GM20000 (cell line): ENCODE results near the gene GPC1.

Source experiments
- DNase-seq: peaks from one replicate; pipeline ENCODE4 v3.0.0; 2012; ENCODE audit warnings: low spot score
- CTCF ChIP-seq: IDR thresholded peaks from 2 replicates; pipeline ENCODE4 v1.5.1; 2012; ENCODE audit warnings: mild to moderate bottlenecking, control low read depth; ENCODE audit errors: extremely low read depth, missing control alignments

The GPC1 gene

GRCh38 chr2:240506406-240507059, 71.1 kb downstream of the GPC1 start:
- DNase-seq = no peak
- no peak for TF ChIP-seq CTCF

DNA sequence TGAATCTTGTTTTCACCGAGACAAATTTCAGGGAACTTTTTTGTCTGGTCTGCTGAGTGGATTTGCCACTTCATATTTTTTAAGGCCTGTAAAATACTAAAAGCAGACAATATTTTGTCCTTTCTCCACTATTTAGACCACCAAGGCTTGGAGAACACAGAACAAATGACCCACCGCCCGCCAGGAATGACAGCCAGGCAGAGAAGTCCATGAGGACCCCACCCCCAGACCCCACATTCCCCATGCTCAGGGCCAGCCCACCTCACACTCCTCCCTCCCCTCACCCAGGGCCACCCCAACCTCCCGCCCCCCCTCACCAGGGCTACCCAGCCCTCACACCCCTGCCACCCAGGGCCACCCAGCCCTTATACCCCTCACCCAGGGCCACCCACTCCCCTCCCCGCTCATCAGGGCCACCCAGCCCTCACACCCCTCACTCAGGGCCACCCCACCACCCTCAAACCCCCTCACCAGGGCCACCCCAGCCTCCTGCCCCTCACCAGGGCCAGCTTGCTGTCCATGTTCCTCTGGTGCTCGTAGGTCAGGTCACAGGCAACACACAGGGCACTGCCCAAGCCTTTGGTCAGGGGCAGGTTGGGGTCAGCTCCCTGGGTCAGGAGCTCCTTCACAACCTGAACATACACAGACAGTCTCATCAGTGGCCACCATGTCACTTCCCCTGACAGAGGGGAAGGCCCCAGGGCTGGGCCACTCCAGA, 71.8 kb downstream of the GPC1 start:
- DNase-seq = no peak
- TF ChIP-seq CTCF = no peak

- no peak for DNase-seq
- TF ChIP-seq CTCF = no peak
Observed at GRCh38 chr2:240507778-240508251, 72.4 kb downstream of the GPC1 start.

DNA sequence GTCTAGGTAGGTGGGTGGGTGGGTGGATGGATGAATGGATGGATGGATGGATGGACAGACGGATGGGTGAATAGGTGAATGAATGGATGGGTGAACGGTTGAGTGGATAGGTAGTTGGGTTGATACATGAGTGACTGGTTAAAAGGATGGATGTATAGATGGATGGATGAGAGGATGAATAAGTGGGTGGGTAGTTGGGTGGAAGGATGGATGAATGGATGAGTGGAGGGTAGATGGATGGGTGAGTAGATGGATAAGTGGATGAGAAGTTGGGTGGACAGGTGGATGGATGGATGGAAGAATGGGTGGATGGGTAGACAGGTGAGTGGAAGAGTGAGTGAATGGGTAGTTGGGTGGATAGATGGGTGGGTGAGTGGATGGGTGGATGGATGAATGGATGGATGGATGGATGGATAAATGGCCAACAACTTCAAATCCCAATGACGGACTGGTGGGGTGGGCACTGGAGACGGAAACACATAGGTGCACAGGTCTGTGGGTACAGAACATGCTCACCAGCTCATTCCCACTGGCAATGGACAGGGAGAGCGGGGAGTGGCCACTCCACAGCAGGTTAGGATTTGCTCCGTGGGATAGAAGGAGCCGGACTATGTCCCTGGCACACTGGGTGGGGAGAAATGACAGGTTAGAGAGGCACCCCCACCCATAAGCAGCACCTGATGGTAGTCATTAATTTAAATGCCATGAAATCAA, 73.5 kb downstream of the GPC1 start:
- DNase-seq = no peak
- TF ChIP-seq CTCF = no peak

GRCh38 chr2:240509667-240510512, 74.4 kb downstream of the GPC1 start:
- no peak for DNase-seq
- TF ChIP-seq CTCF = no peak

DNA sequence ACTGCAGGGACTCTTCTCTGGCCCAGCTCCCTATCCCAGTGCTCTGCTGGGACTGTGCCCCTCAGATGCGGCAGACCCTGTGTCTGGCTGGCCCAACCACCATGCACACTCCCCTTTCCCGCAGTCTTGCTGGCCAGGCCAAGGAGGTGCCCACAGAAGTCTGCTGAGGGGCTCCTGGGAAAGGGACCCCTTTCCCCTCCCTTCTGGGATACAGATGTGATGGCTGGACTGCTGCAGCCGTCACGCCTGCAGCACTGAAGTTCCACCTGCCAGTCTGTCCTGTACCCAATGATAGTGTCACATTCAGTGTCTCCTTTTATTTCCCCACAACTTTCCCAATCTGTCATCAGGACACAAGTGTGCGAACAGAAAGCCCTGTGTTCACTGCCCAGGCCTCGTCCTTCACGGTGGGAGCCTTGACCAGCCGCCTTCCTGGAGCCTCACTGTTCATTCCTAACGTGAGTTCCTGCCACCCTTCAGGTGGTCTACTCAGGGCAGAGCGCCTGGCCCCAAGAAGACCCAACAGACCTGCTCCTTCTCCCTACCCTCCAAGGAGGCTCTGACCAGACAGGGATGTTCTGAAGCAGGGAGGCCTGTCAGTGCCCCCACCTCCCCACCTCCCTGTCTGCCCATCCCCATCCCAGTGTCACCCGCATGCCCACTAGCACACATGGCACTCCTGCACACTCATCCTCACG, 75.2 kb downstream of the GPC1 start:
- DNase-seq = no peak
- no peak for TF ChIP-seq CTCF
